K562 (cell line): ENCODE data around the gene POLR3GL. TPM values are rescaled to one million over a fixed set of nuclear protein-coding genes. Genes with fewer than 3 reads are reported as not detected.

Experiments
- ARNT ChIP-seq, 2 experiments: fragments of 450-650 bp; IDR thresholded peaks; 2 replicates each; pipeline ENCODE4 v1.6.1; 2016; ENCODE audit warnings: mild to moderate bottlenecking in 1 of 2
- DMBX1 ChIP-seq: fragments of 250-450 bp; sonication (Bioruptor Pico); IDR thresholded peaks from 2 replicates; pipeline ENCODE4 v1.8.0; 2022; ENCODE audit warnings: inconsistent platforms, mild to moderate bottlenecking, moderate library complexity, borderline replicate concordance
- GABPA ChIP-seq: fragments of 200-800 bp; sonication (Bioruptor generic); conservative IDR thresholded peaks from 2 replicates; pipeline ENCODE4 v1.6.1; 2016; ENCODE audit warnings: low read depth, missing genetic modification characterization, missing compliant biosample characterization
- SMARCA4 ChIP-seq: fragments of 450-650 bp; IDR thresholded peaks from 2 replicates; pipeline ENCODE4 v1.6.1; 2016
- ZNF318 ChIP-seq, 2 experiments: fragments of 450-650 bp; IDR thresholded peaks; 2 replicates each; pipeline ENCODE4 v1.6.1; 2016; ENCODE audit warnings: mild to moderate bottlenecking in 2 of 2, borderline replicate concordance in 1 of 2, low read depth in 1 of 2, moderate library complexity in 1 of 2
- polyA plus RNA-seq, 8 experiments: library from polyadenylated mRNA; depleted of rRNA in 4 of 8; stranded (reverse) in 5 of 8; unstranded in 3 of 8; fragments of >200 nt; fragmentation: Nextera tagmentation in 2 of 8; fragmentation: Illumina TruSeq in 1 of 8; extraction: Ambion mirVana in 2 of 8; extraction: Trizol in 1 of 8; gene quantifications; 2 replicates each; pipeline versions ENCODE4 v1.2.1 to v1.2.3, GENCODE V29; 2011 to 2014; ENCODE audit warnings: inconsistent platforms in 1 of 8, missing spikeins in 1 of 8
- total RNA-seq, 7 experiments: library from RNA; depleted of rRNA in 6 of 7; stranded (reverse); fragments of >200 nt in 6 of 7; fragmentation: Illumina TruSeq in 2 of 7; extraction: Trizol in 2 of 7; gene quantifications; 2 replicates each; pipeline versions ENCODE4 v1.2.1 to v1.2.3, GENCODE V29; 2011 to 2021; ENCODE audit warnings: low replicate concordance in 1 of 7

Gene POLR3GL
- total and polyA plus RNA-seq, 9 of the 15 experiments (the other 6 are each of a cell fraction or from before 2014, with no cell fraction given): 14.6 to 48.4 (median 38.2) TPM

GRCh38 chr1:145932522-145933009 is 31.9 kb upstream of the POLR3GL start (continued):
- TF ChIP-seq ZNF318 (IDR thresholded peaks at IDR 0.05; ENCODE audit: borderline replicate concordance in 1 of 2, low read depth in 1 of 2) (peak in 1 of 2 experiments; percentile 45; a peak in 1 of 4 replicates), DMBX1 (CRISPR knock-in tag) (peak; percentile 95), ARNT (IDR thresholded peaks at IDR 0.05) (peak; percentile 37 to 92; a peak in 3 of 4 replicates), GABPA (tag) (peak; percentile 32; the same call in 1 of the 2 replicates), SMARCA4 (peak; percentile 94)
